ENCODE measurements around the gene SDK2.
A peak's percentile ranks its signal among the peaks of the same experiment; 100 is the strongest.

SDK2 gene

DNA sequence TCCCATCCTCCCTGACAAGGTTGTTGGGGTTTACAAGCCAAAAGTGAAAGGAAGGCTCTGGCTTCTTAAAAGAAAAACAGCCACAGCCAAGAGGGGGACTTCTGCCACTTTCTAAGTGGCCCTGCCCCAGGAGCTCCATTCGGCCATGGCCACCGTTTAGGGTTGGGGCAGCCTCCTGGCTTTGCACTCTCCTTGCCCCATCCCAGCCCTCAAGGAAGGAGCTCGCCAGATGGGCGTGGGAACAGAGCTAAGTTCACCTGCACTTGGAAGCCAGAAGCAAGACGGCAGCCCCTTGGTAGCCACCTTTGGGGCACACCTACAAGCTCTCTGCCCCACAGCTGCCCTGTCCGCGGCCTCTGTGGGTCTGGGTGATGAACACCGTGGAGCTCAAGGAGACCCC is 210.1 kb downstream of the SDK2 start:
- DNase-seq = no peak

DNA sequence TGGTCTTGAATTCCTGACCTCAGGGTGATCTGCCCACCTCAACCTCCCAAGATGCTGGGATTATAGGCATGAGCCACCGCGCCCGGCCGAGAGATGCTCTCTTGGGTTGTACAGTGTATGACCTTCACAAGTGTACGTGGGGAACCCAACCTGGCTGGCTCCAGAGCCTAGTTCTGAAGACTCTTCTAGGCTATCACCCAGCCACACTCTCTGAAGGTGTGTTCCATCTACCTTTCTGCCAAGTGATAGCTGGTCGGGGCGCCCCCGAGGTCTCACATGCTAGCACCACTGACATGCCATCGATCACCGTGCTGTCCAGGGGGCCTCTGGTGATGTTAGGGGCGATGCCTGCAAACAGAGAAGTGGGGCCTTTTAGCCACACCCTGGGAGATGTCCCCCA is 210.7 kb downstream of the SDK2 start:
- no peak for DNase-seq

GRCh38 chr17:73432624-73433190 is 211.5 kb downstream of the SDK2 start:
- DNase-seq = peak; percentile 92

GRCh38 chr17:73431401-73432205 is 212.6 kb downstream of the SDK2 start:
- no peak for DNase-seq

DNA sequence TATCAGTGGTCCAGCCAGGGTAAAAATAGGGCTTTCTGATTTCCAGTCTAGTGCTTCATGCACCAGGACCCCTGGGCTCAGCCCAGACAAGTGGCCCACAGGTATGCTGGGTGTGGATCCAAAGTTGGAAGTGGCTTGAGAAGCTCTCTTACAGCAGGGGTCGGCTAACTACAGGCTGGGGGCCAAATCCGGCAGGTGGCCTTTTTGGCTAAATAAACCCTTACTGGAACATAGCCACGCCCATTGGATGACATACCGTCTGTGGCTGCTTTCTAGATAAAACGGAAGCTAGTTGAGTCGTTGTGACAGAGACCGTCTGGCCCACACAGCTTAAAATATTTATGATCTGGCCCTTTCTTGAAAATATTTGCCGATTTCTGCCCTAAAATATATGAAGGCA is 213.4 kb downstream of the SDK2 start:
- peak; percentile 84 for DNase-seq

DNA sequence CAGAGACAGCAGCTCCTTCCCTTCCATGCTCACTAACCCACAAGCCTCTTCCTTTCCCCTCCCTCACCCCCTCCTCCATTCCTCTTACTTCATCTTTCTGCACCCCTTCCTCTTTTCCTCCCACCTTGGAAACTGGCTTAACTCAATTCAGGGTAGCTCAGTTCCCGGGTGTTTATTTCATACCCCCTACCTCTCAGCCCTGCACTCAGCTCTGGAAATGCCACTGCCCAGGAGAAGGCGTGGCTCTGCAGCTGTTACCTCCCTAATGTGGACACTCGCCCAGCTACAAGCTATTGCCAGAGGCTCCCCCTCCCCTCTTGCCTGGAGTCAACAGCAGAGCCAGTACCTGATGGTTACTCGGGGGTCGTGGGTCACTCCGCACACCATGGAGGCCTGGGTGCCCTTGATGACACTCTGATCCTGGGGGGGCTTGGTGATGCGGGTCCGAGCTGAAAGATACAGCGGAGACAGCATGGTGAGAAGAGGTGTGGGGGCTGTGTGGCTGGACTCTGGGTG is 214.0 kb downstream of the SDK2 start:
- no peak for DNase-seq

GRCh38 chr17:73429440-73430164 is 214.6 kb downstream of the SDK2 start:
- DNase-seq = peak; percentile 66

GRCh38 chr17:73427198-73427597 is 217.0 kb downstream of the SDK2 start:
- DNase-seq = no peak

DNA sequence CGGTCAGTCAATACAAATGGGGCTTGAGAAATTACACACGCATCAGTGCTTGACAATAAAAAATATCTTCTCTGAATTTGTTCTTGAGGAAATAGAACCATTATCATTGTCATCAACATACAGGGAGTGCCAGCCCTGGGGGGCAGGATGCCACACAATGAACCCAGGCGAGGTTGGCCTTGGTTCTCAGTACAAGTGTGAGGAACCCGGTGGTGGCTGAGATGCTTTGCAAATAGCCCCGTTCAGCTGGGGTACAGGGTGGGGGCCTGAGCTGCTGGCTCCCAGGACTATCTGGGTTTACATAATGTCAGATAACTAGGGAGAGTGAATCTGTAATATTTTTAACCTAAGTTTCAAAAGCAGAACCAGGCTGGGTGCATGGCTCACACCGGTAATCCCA is 219.7 kb downstream of the SDK2 start:
- no peak for DNase-seq

DNA sequence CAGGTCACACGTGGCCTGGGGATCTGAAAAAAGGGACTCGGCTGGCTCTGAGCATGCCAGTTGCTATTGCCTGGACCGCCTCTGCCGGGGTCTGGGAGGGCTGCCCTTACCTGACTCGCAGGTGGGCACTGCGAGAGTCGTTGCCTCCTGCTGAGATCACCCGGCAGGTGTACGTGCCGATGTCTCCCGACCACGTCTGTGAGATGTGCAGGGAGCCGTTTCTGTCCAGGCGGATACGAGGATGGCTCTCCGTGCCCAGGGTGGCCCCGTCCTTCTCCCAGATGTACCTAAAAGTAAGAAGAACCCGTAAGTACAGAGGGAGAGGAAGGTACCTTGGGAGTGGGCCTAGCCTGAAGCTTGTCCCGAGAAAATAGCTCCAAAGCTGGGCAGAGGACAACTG is 220.4 kb downstream of the SDK2 start:
- DNase-seq = no peak

GRCh38 chr17:73423159-73423715 is 221.0 kb downstream of the SDK2 start:
- DNase-seq = no peak

DNA sequence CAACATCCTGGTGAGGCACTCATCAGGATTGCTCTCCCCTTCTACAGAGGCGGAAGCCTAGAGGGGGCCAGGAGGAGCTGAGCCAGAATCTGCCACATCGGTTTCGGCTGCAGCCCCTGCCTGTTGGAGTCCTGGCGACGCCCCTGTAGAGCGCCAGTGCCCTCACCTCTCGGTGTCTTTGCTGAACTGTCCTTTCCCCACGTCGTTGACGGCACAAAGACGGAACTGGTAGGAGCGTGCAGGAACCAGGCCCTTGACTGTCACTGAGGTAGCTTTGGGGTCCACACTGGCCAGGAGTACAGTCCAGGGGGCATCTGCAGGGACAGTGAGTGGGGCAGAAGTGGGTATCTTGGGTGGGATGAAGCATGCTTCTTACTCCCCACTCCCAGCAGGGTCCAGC is 222.1 kb downstream of the SDK2 start:
- no peak for DNase-seq

DNA sequence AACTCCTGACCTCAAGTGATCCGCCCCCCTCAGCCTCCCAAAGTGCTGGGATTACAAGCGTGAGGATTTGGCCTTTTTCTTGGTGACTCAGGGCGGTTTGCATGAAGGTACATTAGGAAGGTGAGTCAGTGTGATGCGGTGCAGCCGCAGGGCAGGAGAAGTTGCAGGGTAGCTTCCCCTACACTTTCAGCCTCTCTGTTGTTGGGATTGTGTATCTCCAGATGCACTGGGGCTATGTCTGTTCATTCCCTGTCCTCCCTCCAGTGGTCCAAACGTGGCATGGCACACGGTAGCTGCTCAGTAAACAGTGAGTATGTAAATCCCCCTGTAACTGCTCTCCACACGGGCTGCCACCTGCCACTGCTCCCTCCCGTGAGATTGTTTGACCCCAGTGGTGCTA is 223.3 kb downstream of the SDK2 start:
- DNase-seq = peak; percentile 44

- DNase-seq = no peak
Measured at GRCh38 chr17:73419881-73420280, 224.4 kb downstream of the SDK2 start.

DNA sequence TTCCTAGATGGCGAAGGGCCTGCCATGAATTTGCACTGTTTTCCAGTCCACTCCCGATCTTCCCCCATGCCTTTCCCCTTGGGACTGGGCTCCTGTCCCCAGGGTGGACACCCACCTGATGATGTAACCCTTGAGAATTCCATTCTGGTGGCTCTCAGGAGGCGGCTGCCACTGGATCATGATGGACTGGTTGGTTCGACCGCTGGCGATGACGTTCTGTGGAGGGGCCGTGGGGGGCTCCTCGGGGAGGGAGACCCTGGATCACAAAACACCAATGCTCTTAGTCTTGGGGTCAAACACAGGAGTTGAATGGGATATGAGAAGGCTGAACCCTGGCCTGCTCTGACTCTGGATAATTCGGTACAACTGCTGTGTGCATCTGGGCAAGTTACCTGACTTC is 225.2 kb downstream of the SDK2 start:
- no peak for DNase-seq

DNA sequence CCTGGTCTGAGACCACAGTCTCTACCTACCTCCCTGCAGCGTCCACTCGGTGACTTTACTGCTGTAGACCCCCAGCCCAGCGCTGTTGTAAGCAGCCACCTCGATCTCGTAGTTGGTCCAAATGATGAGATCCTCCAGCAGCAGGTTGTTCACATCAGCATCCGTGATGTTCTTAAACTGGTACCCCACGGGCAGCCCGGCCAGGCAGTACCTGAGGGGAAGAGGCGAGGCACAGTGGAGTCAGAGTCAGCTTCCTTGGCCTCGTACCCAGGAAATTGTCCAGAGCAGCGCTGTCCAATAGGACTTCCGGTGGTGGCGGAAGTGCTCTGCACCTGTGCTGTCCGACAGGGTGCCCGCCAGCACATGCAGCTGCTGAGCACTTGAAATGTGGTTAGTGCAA is 228.5 kb downstream of the SDK2 start:
- DNase-seq = no peak

DNA sequence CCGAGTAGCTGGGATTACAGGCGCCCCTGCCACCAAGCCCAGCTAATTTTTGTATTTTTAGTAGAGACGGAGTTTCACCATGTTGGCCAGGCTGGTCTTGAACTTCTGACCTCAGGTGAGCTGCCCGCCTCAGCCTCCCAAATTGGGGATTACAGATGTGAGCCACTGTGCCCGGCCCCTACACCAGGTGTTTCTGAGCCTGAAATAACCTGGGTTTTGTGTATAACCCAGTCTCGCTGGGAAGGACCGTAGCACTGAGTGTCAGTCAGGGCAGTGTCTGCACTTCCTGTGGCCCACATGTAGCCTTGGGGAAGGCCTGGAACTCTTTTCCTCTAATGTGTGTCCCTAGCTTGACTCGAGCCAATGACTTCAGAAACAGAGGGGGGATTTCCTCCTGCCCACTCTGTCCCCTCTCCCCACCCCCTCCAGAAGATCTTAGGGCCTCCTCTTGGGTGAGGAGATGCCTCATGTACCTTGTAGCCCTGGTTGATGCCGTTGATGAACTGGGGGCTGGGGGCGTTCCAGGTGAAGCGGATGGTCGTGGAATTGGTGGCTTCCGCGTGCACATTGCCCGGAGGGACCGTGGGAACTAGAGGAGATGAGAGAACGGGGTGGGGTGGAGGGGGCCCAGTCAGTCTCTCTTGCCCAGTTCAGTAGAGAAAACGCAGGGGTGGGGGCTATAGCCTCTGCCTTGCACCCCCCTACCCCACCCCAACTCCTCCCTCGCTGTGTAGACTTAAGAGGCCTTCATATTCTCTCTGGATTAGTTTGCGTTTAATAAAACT is 229.9 kb downstream of the SDK2 start:
- DNase-seq = no peak

DNA sequence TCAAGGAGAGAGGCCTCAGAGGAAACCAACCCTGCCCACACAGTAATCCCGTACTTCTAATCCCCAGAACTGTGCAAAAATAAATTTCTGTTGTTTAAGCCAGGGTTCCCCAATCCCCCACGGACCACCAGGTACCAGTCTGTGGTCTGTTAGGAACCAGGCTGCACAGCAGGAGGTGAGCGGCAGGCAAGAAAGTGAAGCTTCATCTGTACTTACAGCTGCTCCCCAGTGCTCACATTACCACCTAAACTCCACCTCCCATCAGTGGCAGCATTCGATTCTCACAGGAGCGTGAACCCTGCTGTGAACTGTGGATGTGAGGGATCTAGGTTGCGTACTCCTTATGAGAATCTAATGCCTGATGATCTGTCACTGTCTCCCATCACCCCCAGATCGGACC is 231.3 kb downstream of the SDK2 start:
- DNase-seq = no peak

GRCh38 chr17:73411313-73411747 is 232.9 kb downstream of the SDK2 start:
- no peak for DNase-seq

- no peak for DNase-seq
Measured at GRCh38 chr17:73410586-73411312, 233.5 kb downstream of the SDK2 start.

DNA sequence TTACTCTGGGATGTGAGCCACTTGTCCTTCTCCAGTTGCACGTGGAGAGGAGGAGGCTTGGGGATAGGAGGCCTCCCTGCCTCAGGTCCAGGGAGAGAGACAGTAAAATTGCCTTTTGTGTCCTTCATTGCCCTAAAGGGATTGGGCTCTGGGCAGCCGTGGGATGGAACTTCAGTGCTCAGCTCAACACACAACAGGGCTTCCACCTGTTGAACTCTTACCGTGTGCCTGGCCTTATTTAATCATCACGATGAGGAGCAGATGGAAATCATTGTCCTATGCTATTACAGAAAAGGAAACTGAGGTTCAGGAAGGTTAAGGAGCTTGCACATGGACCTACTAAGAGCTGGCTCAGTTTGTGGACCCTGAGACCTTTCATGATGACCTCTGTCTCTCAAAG is 240.0 kb downstream of the SDK2 start:
- no peak for DNase-seq

- no peak for DNase-seq
Measured at GRCh38 chr17:73402466-73402865, 241.8 kb downstream of the SDK2 start.

Data from NCI-H524 treated with DMSO at 0.1 percent for 48 hours (cell line).